Measurements from ENCODE around the gene TMEM201. TPM values are rescaled to one million over a fixed set of nuclear protein-coding genes. Genes with fewer than 3 reads are reported as not detected.

The TMEM201 gene
- total RNA-seq, 1 donor from 2014 or later: 26.0 TPM

DNA sequence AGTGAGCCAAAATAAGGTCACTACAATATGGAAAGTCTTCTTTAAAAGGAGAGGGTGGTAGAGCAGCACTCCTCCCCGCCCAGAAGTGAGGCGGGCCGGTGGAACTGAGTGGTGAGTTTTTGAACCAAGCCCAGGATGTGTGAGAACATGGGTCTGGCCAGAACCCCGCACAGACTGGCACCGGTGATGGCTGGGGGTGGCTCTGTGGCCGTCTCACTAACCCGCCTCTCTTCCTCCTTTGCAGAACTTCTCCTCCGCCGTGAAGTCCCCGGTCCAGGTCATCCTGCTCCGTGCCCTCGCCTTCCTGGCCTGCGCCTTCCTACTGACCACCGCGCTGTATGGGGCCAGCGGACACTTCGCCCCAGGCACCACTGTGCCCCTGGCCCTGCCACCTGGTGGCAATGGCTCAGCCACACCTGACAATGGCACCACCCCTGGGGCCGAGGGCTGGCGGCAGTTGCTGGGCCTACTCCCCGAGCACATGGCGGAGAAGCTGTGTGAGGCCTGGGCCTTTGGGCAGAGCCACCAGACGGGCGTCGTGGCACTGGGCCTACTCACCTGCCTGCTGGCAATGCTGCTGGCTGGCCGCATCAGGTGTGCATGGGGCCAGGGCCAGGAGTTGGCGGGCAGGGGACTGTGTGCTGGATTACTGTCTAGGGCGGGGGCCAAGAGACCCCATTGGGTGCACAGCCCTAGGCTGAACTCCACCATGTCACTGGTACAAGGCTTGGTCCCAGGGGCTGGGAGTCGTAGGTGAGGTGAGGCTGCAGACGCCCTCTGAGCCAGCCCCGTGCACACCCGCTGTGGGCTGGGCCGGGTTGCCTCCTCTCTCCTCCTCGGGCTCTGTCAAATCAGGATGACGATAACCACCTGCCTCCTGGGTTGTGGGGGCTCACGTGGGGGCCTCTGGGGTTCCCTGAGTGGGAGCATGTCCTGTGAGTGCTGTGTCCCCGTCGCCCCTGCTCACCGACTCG, 12.4 kb downstream of the TMEM201 start:
- H3K27me3 Mint-ChIP-seq: no peaks in the 10 kb centered on the region
- H3K27ac Mint-ChIP-seq: no peak overlapping the region
- no peaks in the 10 kb centered on the region for H3K9me3 Mint-ChIP-seq
- TF ChIP-seq, protein P1, sequence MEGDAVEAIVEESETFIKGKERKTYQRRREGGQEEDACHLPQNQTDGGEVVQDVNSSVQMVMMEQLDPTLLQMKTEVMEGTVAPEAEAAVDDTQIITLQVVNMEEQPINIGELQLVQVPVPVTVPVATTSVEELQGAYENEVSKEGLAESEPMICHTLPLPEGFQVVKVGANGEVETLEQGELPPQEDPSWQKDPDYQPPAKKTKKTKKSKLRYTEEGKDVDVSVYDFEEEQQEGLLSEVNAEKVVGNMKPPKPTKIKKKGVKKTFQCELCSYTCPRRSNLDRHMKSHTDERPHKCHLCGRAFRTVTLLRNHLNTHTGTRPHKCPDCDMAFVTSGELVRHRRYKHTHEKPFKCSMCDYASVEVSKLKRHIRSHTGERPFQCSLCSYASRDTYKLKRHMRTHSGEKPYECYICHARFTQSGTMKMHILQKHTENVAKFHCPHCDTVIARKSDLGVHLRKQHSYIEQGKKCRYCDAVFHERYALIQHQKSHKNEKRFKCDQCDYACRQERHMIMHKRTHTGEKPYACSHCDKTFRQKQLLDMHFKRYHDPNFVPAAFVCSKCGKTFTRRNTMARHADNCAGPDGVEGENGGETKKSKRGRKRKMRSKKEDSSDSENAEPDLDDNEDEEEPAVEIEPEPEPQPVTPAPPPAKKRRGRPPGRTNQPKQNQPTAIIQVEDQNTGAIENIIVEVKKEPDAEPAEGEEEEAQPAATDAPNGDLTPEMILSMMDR (conservative IDR thresholded peaks at IDR 0.05): no peak
- H3K4me1 Mint-ChIP-seq (ENCODE audit: unreplicated experiment): no peaks in the 10 kb centered on the region
- DNase-seq (ENCODE audit: extremely low spot score, unreplicated experiment): peak; percentile 62
- H3K36me3 Mint-ChIP-seq: no peaks in the 10 kb centered on the region
- H3K4me3 Mint-ChIP-seq: no peak overlapping the region

DNA sequence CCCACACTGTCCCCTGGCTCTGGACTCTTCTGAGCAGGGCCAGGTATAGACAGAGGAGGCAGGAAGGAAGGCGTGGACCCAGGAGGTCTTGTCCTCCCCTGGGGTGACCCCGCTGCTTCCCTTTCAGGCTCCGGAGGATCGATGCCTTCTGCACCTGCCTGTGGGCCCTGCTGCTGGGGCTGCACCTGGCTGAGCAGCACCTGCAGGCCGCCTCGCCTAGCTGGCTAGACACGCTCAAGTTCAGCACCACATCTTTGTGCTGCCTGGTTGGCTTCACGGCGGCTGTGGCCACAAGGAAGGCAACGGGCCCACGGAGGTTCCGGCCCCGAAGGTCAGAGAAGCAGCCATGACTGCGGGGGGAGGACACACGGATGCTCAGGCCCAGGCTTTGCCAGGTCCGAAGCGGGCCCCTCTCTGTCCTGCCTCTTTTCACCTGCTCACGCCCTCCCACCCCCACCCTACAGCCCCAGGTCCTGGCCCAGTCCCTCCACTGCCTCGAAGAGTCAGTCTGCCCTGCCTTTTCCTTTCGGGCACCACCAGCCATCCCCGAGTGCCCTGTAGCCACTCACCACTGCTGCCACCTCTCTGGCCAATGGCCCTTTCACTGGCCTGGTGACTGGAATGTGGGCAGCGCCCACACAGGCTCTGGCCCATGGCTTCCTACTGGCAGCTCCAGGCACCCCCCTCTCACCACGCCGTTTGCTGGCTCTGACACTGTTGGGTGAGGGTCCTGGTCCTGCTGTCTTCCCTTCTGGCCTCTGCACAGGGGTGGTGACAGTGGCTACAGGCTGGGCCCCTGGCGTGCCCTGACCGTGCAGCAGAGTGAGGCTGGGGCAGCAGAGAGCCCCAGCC, 13.5 kb downstream of the TMEM201 start:
- no peaks in the 10 kb centered on the region for H3K27me3 Mint-ChIP-seq
- no peaks in the 10 kb centered on the region for H3K4me1 Mint-ChIP-seq (ENCODE audit: unreplicated experiment)
- no peak for DNase-seq (ENCODE audit: extremely low spot score, unreplicated experiment)
- no peak overlapping the region for H3K4me3 Mint-ChIP-seq
- TF ChIP-seq, protein P1 (conservative IDR thresholded peaks at IDR 0.05): no peak
- H3K27ac Mint-ChIP-seq: no peak overlapping the region
- H3K9me3 Mint-ChIP-seq: no peaks in the 10 kb centered on the region
- no peaks in the 10 kb centered on the region for H3K36me3 Mint-ChIP-seq

DNA sequence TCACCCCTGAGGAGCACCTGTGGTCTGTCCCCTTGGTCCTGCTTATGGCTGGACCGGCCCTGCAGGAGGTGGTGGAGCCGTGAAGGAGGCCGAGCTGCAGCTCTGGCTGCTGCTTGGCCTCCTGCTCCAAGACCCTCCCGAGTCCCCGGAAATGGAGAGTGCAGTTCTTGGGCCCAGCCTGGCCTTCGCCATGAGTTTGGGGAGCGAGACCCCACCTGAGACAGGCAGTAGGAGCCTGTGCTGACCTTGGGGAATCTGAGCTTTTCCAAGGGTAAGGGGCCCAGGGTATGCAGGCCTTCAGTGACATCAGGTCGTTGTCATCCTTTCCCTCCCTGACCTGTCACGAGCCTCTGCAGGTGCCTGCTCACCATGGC, 14.1 kb downstream of the TMEM201 start:
- H3K27me3 Mint-ChIP-seq: no peaks in the 10 kb centered on the region
- no peak for DNase-seq (ENCODE audit: extremely low spot score, unreplicated experiment)
- no peaks in the 10 kb centered on the region for H3K36me3 Mint-ChIP-seq
- no peaks in the 10 kb centered on the region for H3K9me3 Mint-ChIP-seq
- TF ChIP-seq, protein P1 (conservative IDR thresholded peaks at IDR 0.05): no peak
- H3K4me3 Mint-ChIP-seq: no peak overlapping the region
- no peaks in the 10 kb centered on the region for H3K4me1 Mint-ChIP-seq (ENCODE audit: unreplicated experiment)
- no peak overlapping the region for H3K27ac Mint-ChIP-seq

DNA sequence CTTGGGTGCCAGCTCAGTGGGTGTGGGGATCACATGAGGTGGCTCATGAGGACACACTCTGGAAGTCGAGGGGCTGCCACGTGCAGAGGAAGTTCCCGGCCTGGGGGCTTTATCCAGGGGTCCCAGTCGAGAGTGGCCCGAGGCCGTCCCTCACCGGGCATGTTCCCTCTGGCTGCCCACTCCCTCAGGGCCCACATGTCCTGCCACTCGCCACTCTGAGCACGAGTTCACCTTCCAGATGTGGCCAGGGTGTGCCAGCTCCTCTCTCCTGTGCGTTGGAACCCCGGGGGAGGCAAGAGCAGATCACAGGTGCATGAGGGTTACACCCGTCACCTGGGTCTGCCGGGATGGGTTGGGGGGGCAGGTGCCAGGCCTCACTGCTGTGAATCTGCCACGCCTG, 14.6 kb downstream of the TMEM201 start:
- TF ChIP-seq, protein P1 (conservative IDR thresholded peaks at IDR 0.05): no peak
- H3K27me3 Mint-ChIP-seq: no peaks in the 10 kb centered on the region
- no peaks in the 10 kb centered on the region for H3K36me3 Mint-ChIP-seq
- H3K4me3 Mint-ChIP-seq: no peak overlapping the region
- H3K4me1 Mint-ChIP-seq (ENCODE audit: unreplicated experiment): no peaks in the 10 kb centered on the region
- H3K9me3 Mint-ChIP-seq: no peaks in the 10 kb centered on the region
- peak; percentile 66 for DNase-seq (ENCODE audit: extremely low spot score, unreplicated experiment)
- no peak overlapping the region for H3K27ac Mint-ChIP-seq

DNA sequence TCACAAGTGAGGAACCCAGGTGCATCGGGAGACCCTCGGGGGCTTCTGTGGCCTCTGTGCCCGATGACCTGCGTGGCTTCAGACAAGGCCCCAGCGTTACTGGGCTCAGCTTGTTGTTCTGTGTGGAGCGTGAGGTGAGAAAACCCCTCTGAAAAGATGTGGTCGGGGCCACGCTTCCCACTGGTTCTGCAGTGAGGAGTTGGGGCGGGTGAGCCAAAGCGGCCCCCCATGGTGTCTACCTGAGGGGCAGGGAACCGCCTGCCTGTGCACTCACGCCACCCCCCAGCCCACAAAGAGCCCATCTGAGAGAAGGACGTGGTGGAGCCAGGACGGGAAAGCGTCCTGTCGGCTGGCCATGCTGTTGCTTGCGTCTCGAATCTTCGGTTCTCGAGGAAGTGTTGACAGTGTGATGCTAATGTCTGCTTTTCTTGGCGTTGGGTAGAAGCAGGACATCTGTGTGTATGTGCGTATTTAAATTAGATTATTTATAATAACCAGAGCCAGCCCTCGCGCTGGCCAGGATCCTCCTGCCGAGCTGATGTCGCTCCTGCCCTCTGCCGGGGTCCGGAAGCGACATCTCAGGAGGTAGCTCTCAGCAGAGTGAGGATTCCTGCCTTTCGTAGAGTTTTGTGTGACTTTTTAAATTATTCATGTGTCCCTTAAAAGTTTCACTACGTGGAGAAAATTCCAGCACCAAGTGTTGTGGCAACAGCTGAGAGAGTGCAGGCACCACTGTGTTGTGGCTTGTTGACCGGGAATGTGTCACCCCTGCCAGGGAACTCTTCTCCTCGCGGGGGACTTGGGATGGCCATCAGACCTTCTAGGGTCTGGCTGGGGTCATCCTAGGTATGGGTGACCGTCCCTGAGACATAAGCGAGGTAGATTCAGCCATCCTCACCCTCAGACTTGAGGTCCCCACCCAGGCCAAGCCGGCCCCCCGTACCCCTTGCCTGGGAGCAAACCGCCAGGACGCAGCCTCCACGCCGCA, 15.3 kb downstream of the TMEM201 start:
- Mint-ChIP-seq H3K4me1 (ENCODE audit: unreplicated experiment) (no peaks in the 10 kb centered on the region), H3K4me3 (no peak overlapping the region), H3K27ac (no peak overlapping the region), H3K27me3 (no peaks in the 10 kb centered on the region), H3K9me3 (no peaks in the 10 kb centered on the region), H3K36me3 (no peaks in the 10 kb centered on the region)
- TF ChIP-seq, protein P1 (conservative IDR thresholded peaks at IDR 0.05): no peak
- DNase-seq (ENCODE audit: extremely low spot score, unreplicated experiment): no peak
